GM12874 (cell line): ENCODE measurements around the gene ADARB2.

ENCODE experiments used
- TF ChIP-seq, protein P1 (sequence below): IDR thresholded peaks from 2 replicates; pipeline ENCODE4 v1.5.1; 2011; ENCODE audit warnings: low read depth, mild to moderate bottlenecking, control low read depth, low read length, moderate library complexity; ENCODE audit not compliant: insufficient read depth

The ADARB2 gene

DNA sequence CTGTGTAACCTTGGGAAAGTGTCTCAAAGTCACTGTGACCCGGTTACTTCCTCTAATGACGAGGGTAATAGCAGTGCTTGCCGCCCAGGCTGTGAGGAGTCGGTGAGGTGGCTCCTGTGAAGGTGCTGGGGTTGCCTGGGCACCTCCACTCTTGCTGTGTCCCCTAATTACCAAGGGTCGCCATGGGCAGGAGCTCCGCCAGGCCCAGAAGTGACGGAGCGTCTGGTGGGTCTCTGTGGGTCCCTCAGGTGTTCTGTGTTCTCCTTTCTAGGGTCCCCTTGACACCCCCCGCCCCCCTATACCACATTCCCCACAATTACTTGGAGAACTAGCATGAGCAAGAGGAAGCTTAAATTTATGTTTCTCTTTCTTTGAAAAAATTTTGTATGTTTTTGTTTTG lies 519.7 kb downstream of the ADARB2 start:
- TF ChIP-seq, protein P1, sequence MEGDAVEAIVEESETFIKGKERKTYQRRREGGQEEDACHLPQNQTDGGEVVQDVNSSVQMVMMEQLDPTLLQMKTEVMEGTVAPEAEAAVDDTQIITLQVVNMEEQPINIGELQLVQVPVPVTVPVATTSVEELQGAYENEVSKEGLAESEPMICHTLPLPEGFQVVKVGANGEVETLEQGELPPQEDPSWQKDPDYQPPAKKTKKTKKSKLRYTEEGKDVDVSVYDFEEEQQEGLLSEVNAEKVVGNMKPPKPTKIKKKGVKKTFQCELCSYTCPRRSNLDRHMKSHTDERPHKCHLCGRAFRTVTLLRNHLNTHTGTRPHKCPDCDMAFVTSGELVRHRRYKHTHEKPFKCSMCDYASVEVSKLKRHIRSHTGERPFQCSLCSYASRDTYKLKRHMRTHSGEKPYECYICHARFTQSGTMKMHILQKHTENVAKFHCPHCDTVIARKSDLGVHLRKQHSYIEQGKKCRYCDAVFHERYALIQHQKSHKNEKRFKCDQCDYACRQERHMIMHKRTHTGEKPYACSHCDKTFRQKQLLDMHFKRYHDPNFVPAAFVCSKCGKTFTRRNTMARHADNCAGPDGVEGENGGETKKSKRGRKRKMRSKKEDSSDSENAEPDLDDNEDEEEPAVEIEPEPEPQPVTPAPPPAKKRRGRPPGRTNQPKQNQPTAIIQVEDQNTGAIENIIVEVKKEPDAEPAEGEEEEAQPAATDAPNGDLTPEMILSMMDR: no peak

DNA sequence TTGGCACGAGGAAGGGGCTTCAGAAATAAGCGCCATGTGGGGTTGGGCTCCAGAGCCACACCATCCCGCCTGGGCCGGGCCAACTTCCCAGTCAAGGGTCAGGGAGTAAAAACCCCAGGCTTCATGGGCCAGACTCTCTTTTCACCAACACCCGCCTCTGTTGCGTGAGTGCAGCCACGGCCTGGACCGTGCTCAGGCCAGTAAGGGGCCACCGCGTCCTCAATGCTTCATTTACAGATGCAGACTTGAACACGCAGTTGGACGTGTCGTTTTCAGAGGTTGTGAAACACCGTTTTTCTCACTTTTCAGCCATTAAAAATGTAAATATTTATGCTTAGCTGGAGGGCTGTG lies 520.1 kb downstream of the ADARB2 start:
- TF ChIP-seq, protein P1: no peak

DNA sequence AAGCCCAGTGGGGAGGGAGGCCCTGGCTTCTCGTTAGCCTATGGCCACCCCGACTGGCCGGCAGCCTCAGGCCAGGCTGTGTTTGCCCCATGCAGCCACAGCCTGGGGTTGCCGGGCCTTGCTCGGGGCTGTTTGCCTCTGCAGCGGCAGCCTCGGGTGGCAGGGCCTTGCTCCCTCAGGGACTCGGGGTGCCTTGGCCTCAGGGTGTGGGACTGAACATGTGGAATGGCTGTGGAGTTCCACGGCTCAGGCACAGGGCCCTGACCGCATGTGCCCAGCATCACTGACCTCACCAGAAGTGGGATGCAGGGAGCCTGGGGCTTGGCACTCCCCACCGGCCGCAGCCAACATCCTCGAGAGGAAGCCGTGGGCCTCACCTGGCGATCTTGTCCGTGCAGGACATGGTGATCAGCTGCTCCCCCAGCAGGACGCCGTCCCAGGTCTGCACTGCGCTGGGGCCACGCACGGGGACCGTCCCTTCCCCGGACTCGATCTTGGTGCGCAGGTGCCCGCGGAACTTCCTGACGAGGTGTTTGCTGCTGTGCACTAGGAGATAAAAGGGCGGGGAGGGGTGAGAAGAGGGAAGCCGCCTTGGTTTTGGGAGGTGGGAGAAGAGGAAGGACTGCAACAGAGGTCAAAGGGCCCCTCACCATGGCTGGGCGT lies 520.6 kb downstream of the ADARB2 start:
- TF ChIP-seq, protein P1: no peak

DNA sequence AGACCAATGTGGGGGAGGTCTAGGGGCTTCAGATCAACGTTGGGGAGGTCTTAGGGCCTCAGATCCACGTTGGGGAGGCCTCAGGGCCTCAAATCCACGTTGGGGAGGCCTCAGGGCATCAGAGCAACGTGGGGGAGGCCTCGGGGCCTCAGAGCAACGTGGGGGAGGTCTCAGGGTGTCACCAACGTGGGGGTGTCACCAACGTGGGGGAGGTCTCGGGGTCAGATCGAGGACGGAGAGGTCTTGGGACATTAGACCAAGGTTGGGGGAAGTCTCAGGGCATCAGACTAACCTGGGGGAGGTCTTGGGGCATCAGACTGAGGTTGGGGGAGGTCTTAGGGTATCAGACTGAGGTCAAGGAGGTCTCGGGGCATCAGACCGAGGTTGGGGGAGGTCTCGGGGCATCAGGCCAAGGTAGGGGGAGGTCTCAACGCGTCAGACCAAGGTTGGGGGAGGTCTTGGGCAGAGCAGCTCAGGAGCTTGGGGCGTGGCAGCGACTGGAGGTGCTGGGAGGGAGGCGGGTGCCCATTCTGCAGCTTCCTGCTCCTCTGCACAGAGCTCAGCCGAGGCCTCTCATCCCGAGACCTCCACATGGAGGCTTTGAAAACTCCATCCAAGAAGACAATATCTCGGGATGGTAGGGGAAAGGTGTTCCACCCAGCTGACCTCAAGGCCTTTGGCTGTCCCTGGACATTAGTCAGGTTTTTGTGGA lies 521.3 kb downstream of the ADARB2 start:
- TF ChIP-seq, protein P1: no peak

DNA sequence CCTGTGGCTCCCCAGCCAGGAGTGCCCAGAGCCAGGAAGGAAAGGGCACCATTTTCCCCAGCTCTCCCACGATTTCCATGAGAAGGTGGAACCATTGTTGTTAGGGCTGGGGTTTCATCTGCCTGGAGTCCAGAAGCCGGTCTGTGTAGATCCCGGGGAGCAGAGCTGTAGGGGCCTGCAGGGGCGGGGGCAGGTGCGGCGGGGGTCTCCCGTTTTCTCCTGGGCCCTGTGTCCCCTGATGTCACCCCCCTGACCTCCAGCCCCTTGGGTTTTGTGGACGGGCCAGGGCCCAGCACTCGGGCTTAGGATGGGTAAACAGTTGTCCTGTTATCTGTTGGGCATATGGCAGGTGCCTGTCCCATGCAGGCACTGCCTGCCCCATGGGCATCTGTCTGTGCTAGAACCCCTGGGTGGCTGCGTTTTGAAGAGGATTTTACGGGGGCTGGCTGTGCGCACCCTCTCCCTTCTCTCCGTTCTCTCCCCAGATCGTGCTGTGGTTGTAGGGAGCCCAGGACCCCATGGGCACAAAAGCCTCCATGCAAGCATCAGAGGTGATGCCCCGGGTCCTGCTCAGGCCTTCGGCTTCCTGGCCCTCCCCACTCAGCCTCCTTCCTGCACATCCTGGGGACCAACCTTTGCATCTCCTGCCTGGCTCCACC lies 522.3 kb downstream of the ADARB2 start:
- TF ChIP-seq, protein P1: no peak

DNA sequence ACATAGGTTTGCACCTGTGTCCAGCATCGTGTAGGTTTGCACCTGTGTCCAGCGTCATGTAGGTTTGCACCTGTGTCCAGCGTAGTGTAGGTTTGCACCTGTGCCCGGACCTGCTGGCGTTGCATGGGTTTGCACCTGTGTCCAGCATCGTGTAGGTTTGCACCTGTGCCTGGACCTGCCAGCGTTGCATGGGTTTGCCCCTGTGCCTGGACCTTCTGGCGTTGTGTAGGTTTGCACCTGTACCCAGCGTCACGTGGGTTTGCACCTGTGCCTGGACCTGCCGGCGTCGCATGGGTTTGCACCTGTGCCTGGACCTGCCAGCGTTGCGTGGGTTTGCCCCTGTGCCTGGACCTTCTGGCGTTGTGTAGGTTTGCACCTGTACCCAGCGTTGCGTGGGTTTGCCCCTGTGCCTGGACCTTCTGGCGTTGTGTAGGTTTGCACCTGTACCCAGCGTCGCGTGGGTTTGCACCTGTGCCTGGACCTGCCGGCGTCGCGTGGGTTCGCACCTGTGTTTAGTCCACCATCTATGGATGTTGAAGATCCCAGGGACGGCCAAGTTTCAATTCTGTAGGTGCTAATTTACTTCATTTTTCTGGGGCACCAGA lies 523.2 kb downstream of the ADARB2 start:
- TF ChIP-seq, protein P1: no peak
